HG02840 (cell line): ENCODE measurements around the gene GNG7.
"Not testable (repeated sequence)": the region's sequence is repeated elsewhere in the genome, so short reads cannot be mapped to it uniquely, and the experiment has no call there.

ENCODE experiments used
- ATAC-seq: cut with Tn5 transposase; IDR thresholded peaks from one replicate; pipeline ENCODE4 v1.9.1; 2021; ENCODE audit warnings: mild to moderate bottlenecking, moderate library complexity, moderate number of reproducible peaks; ENCODE audit not compliant: unreplicated experiment, low FRiP score

Gene GNG7

DNA sequence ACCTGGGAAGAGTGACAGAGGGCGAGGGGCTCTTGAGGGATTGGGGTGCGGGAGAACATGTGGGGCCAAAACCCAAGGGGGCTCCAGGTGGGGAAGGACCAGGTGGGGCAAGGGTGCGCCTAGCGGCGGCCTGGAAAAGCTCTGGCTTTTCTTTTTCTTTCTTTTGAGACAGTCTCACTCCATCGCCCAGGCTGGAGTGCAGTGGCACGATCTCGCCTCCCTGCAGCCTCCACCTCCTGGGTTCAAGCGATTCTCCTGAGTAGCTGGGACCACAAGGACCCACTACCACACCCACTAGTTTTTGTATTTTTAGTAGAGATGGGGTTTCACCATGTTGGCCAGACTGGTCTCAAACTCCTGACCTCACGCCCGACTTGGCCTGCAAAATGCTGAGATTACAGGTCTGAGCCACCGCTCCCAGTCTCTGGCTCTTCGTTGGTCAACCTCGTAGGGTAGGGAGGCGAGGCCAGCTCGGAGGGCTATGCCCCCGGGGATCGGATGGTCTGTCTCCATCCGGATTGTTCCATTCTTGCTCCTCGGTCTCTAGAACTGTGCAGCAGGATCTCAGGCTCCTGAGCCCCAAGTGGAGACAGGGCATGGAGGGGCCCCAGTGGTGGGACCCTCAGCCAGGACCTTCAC lies 222.8 kb downstream of the GNG7 start:
- ATAC-seq = no peak

DNA sequence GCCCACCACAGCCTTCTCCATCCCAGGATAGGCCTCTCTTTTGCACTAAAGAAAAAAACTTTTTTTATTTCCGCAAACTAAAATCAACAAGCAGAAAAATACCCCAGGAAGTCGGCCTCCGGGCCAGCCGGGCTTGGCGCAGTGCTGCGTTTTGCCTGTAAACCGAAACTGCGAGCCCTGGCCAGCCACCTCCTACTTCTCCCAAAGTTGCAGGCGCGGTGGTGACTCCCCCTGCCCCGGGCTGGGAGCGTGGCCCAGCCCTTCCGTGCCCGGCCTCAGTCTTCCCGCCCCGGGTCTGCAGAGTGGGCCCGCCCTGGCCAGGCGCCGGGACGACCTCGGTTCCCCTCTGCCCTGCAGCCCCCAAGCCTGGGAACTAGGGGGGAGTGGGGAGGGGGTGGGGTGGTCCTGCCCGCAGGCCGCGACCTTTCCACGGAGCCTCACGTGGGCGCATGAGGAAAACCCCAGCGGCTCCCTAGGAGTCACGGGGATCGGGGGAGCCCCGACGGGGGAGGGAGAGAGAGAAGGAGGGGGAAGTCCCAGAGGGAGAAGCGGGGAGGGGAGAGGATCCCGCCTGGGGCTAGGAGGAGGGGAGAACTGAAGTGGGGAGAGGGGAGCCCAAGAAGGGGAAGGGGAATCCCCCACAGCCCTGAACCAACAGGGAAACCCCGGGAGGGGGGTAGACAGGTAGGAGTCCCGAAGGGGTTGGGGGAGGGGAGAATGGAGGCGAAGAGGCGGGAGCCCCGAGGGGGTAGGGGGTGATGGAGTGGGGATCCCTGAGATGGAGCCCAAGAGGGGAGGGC lies 223.5 kb downstream of the GNG7 start:
- ATAC-seq = no peak

DNA sequence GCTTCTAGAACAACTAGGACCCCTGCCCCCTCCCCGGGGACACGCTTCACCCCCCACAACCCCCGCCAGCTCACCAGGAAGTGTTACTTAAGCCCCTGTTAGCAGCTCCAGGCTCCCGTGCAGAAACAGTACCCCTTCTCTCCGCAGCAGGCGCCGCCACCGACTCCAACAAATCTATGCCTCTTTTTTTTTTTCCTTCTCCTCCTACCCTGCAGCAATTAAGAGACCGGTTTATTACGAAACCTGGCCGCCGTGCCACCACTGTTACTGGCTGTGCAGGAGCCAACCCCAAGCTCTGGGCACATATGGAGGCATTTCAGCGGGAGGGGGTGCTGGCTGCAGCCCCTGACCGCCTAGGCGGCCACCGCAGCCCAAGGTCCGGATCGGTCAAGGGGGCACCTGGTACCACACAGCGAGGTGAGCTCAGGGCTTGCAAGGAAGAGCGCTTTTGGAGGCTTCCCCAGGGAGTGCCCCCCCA lies 224.2 kb downstream of the GNG7 start:
- ATAC-seq = no peak

DNA sequence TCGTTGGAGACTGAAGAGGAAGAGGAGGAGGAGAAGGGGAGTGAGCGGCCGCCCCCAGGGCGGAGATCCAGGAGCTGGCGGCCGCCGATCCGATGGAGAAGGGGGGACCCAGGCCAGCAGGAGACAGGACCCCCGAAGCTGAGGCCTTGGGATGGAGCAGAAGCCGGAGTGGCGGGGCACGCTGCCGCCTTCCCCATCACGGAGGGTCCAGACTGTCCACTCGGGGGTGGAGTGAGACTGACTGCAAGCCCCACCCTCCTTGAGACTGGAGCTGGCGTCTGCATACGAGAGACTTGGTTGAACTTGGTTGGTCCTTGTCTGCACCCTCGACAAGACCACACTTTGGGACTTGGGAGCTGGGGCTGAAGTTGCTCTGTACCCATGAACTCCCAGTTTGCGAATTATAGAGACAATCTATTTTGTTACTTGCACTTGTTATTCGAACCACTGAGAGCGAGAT lies 224.7 kb downstream of the GNG7 start:
- no peak for ATAC-seq

DNA sequence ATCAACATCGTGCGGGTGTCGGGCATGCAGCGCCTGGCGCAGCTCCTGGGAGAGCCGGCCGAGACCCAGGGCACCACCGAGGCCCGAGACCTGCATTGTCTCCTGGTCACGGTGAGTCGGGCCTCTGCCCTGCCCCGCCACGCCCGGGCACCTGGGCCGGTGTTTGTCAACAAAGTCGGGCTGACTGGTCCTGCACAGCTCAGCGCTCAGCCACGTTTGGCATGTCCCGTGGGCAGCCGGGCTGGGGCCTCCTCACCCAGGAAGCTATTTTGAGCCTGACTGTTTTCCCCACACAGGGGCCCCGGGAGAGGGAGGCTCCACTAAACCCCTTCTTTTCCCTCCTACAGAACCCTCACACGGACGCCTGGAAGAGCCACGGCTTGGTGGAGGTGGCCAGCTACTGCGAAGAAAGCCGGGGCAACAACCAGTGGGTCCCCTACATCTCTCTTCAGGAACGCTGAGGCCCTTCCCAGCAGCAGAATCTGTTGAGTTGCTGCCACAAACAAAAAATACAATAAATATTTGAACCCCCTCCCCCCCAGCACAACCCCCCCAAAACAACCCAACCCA lies 225.3 kb downstream of the GNG7 start:
- ATAC-seq = no peak

DNA sequence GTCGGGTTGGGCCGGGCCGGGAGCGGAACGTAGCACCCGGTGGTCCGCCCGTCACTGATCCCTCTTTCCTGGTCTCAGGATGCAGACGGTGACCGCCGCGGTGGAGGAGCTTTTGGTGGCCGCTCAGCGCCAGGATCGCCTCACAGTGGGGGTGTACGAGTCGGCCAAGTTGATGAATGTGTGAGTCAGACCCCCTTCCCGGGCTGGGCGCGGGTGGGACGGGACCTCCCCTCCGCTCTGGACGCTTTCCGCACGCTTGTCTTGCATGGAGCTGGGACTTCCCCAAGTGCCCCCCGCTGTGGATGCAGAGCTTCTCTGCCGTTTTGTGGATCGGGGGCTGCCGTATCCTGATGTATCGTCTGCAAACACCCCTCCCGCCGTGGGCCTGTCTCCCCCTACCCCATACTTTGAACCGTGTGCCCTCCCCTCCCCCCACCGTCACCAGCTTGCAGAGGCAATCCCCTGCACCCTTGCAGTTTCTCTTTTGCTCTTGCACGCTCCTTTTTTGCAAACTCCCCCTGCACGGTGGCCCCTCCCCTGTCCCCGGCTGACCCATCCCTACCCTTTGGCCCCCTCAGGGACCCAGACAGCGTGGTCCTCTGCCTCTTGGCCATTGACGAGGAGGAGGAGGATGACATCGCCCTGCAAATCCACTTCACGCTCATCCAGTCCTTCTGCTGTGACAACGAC lies 225.9 kb downstream of the GNG7 start:
- peak; percentile 16 for ATAC-seq

DNA sequence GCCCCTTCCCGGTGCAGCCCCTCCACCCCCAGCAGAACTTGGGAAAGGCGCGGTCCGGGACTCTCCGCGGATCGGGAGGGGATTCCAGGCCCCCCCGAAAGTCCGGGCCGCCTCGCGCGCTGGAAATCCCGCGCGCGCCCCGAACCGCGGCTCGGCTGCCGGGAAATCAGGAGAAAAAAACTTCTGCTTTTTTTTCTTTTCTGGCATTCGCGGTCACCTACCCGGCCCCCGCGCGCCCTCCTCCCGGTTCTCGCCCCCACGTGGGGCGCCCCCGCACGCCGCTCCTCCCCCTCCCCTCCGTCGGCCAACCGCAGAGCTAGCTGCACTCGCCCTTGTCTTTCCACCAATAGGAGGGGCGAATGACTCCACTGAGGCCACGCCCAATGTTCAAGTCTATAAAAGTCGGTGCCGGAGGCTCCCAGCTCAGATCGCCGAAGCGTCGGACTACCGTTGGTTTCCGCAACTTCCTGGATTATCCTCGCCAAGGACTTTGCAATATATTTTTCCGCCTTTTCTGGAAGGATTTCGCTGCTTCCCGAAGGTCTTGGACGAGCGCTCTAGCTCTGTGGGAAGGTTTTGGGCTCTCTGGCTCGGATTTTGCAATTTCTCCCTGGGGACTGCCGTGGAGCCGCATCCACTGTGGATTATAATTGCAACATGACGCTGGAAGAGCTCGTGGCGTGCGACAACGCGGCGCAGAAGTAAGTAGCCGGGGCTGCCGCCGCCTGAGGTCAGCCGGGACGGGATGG lies 226.6 kb downstream of the GNG7 start, which contains the start of gene GADD45B:
Gene GADD45B (plus strand): TSS at position 426 of the 749 bp plus-strand sequence. CDS start 232 bp downstream, at position 658.
- ATAC-seq = peak; percentile 56

DNA sequence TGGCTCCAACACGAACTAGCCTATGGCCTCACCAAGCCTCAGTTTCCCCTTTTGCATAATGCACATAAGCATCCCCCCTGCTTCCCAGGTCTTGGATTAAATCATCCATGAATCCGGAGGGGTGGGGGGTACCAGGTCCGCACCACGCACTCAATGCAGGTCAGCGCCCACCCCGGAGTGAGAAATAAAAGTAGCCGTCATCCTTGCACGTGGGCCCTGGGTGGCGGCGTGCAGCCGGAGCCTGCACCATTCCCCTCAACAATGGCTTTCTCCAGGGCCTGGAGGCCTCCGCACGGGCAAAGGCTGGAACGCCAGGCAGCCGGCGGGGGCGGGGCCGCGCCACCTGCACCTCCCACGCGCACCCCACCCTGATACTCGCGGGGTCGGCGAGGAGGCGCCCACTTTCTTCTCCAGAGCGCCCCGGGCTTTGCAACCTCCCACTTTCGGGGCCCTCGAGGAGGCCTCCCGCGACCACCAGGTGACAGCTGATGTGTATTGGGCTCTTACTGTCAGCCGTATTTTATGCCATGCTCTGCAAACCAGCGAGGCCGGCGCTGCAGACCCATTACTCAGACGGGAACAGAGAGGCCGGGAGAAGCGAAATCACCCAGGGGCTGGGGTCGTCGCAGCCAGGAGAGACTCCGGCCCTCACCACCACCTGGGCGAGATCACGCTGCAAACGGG lies 227.3 kb downstream of the GNG7 start:
- ATAC-seq = peak; percentile 9

DNA sequence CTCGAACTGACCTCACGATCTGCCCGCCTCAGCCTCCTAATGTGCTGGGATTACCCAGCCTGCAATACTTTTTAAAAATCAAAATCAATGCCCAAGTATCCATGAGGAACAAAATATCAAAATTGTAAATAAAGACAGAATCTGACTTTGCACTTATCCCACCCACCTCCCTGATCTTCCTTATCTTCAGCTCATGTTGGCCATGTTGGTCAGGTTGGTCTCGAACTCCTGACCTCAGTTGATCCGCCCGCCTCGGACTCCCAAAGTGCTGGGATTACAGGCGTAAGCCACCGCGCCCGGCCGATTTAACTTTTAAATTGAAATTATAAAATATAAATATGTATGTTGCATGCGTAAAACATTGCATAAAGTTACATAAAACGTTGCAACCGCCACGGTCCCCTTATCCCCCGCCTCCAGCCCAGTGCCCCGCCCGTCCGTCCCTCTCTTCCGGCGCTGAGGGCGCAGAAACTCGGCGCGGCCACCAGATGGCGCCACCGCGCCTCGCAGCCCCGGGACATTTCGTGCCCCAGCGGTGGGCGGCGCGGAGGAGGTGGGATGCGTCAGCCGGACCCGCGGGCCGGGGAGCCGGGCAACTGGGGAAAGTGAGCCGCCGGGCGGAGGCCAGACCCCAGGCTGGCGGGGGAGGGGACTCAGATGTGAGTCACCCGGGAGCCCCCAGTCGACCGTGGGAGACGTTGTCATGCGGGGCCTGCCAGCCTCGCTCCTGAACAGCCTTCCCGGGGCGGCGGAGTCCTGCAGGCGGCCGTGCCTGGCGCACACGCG lies 228.1 kb downstream of the GNG7 start:
- no peak for ATAC-seq

DNA sequence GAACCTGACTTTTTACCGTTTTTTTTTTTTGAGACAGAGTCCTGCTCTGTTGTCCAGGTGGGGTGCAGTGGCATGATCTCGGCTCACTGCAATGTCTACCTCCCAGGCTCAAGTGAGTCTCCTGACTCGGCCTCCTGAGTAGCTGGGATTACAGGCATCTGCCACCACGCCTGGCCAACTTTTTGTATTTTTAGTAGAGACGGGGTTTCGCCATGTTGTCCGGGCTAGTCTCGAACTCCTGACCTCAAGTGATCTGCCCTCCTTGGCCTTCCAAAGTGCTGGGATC lies 232.6 kb downstream of the GNG7 start:
- ATAC-seq = not testable (repeated sequence)

DNA sequence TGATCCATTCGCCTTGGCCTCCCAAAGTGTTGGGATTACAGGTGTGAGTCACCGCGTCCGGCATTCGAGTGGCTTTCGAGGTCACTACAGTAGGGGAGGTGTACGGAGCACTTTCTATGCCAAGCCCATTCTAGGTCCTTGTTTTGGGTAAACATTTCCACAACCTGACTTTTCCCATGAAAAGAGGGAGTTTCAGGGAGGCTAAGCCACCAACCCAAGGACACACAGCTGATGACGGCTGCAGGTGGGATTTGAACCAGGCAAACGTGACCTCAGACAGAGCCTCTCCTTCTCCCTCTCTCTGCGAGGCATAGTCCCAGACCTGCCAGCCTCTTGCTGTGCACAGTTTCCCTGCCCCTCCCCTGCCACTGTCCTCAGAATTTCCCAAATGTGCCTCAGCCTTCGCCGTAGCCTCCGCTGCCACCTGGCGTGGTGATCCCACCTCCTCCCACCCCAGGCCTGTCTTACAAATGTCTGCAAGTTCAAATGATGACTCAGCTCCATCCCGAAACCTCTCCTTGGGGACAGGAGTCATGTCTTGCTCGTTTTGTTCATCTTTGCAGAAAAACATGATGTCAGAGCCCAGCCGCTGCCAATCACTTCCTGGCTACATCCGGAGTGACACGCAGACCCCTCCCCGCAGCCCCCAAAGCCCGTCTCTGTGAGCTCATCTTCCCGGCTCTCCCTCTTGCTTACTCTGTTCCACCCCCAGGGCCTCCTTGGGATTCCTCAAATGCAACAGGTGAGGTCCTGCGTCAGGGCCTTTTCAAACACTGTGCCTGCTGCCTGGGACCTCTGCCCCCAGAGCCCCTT lies 233.2 kb downstream of the GNG7 start:
- ATAC-seq = no peak

DNA sequence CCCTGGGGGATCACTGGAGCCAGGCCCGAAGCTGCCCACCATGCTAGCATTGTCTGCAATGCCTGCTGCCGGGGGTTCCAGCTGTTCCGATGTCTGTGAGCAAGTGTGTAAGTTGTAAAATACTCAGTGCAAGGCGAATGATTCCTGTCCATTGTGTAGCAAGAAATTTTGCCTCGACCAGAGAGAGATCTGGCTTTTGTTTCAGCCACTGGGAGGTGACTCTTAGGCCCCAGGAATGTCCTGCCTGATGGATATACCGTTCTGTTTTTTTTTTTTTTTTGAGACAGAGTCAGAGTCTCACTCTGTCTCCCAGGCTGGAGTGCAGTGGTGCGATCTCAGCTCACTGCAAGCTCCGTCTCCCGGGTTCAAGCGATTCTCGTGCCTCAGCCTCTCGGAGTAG lies 233.9 kb downstream of the GNG7 start:
- no peak for ATAC-seq

DNA sequence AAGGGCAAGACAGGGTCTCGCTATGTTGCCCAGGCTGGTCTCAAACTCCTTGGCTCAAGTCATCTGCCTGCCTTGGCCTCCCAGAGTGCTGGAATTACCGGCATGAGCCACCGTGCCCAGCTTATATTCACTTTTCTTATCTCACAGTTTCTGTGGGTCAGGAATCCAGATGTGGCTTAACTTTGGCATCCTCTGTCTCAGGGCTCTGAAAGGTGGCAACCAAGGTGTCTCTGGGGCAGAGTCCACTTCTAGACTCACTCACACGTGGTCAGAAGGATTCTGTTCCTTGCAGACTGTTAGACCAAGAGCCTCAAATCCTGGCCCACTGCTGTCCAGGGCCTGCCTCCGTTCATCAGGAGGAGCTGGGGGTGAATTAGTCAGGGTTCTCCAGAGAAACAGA lies 238.1 kb downstream of the GNG7 start:
- ATAC-seq = no peak

DNA sequence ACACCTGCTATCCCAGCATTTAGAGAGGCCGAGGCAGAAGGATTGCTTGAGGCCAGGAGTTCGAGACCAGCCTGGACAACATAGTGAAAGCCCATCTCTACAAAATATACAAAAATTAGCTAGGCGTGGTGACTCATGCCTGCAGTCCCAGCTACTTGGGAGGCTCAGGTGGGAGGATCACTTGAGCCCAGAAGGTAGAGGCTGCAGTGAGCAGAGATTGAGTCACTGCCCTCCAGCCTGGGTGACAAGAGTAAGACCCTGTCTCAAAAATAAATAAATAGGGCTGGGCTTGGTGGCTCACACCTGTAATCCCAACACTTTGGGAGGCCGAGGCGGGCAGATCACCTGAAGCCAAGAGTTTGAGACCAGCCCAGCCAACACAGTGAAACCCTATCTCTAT lies 238.8 kb downstream of the GNG7 start:
- ATAC-seq = not testable (repeated sequence)

DNA sequence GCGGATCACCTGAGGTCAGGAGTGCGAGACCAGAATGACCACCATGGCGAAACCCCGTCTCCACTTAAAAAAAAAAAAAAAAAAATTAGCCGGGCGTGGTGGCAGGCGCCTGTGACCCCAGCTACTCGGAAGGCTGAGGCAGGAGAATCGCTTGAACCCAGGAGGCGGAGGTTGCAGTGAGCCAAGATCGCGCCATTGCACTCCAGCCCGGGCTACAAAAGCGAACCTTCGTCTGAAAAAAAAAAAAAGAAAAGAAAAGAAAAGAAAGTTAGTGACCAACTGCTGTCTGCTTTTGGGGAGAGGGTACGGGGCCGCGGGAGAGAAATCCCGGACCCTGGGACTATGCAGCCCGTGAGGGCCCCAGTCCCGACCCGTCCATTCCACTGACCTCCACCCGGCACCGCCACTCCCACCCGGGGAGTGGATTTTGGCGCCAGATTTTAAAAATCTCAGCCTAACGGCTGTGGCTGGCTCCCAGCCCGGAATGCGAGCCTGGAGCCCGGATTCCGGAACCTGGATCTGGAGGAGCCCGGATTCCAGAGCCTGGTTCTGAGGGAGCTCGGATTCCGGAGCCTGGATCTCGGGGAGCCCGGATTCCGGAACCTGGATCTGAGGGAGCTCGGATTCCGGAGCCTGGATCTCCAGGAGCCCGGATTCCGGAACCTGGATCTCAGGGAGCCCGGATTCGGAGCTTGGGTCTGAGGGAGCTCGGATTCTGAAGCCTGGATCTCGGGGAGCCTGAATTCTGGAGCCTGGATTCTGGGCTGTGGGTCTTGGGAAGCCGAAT lies 239.7 kb downstream of the GNG7 start:
- ATAC-seq = no peak

DNA sequence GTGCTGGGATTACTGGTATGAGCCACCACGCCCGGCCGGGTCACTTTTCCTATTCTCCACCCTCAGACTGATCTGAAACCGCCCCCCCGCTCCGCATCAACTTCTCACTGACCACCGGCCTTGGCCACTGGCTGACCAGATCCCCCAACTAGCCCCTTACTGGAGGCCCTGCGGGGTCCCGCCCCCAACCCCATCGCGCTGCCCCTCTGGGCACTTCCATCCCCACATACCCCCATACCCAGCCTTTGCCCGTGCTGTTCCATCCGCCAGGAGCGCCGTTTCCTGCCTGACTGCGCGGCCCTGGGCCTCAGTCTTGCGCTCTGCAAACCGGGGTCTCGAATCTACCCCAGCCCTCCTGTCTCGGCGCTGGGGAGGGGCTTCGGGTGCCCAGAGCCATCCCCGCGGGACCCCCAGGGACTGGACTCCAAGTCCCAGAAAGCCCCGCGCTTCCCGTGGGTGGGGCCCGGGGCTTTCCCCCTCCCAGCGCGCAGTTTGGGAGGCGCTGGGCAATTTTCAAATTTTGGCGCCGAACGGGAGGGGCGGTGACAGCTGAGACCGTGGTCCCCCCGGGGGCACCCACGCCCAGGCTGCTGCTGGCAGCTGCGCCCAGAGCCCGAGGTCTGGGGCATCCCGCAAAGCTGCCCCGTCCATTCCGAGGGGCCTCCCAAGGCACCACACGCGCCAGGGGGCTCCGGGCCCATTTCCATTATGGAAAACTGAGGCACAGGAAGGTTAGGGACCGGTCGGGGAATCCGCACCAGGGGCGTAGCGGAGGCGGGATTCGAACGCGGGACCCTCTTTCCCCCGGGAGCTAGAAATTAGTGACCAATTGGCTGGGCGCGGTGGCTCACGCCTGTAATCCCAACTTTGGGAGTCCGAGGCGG lies 240.5 kb downstream of the GNG7 start:
- no peak for ATAC-seq
